Neural cell (in vitro differentiated cells): ENCODE measurements around the gene SPRR2D. TPM values are rescaled to one million over a fixed set of nuclear protein-coding genes. Genes with fewer than 3 reads are reported as not detected.
"Not testable (repeated sequence)": the region's sequence is repeated elsewhere in the genome, so short reads cannot be mapped to it uniquely, and the experiment has no call there.

Experiments
- H2AFZ ChIP-seq: fragments of 200-600, 300-800 bp; sonication (generic), shearing (Covaris generic); 2 replicates; pipeline ENCODE4 v1.6.0; 2014; ENCODE audit warnings: low read depth, mild to moderate bottlenecking, antibody characterized with exemption, low read length, moderate library complexity
- H3F3A ChIP-seq: fragments of 200-600 bp; shearing (Covaris generic); 2 replicates; pipeline ENCODE4 v1.6.1; 2016; ENCODE audit warnings: mild to moderate bottlenecking, moderate library complexity, mixed read lengths, antibody characterized with exemption, low read length; ENCODE audit not compliant: insufficient read depth, poor library complexity, severe bottlenecking
- H3K27ac ChIP-seq: fragments of 200-600, 300-800 bp; sonication (generic), shearing (Covaris generic); 2 replicates; pipeline ENCODE4 v1.5.1; 2014; ENCODE audit warnings: mild to moderate bottlenecking, low read length, moderate library complexity
- H3K27me3 ChIP-seq: fragments of 300-800, 200-600 bp; sonication (generic), shearing (Covaris generic); 2 replicates; pipeline ENCODE4 v1.6.0; 2014; ENCODE audit warnings: mild to moderate bottlenecking, low read depth, low read length, moderate library complexity; ENCODE audit not compliant: insufficient read depth
- H3K36me3 ChIP-seq: fragments of 300-800, 200-600 bp; sonication (generic), shearing (Covaris generic); 2 replicates; pipeline ENCODE4 v1.5.1; 2014; ENCODE audit warnings: mild to moderate bottlenecking, antibody characterized with exemption, low read length, moderate library complexity; ENCODE audit not compliant: insufficient read depth
- H3K4me2 ChIP-seq: fragments of 300-800, 200-600 bp; sonication (generic), shearing (Covaris generic); 2 replicates; pipeline ENCODE4 v1.6.0; 2014; ENCODE audit warnings: mild to moderate bottlenecking, low read length
- H3K4me3 ChIP-seq: fragments of 300-800, 200-600 bp; sonication (generic), shearing (Covaris generic); 2 replicates; pipeline ENCODE4 v1.5.1; 2014; ENCODE audit warnings: mild to moderate bottlenecking, low read length, moderate library complexity
- H3K79me2 ChIP-seq: fragments of 200-600 bp; shearing (Covaris generic); replicated peaks from 2 replicates; pipeline ENCODE4 v1.6.0; 2014; ENCODE audit warnings: mild to moderate bottlenecking, low read length, moderate library complexity; ENCODE audit not compliant: insufficient read depth
- H3K9ac ChIP-seq: fragments of 300-800, 200-600 bp; sonication (generic), shearing (Covaris generic); 2 replicates; pipeline ENCODE4 v1.6.1; 2016; ENCODE audit warnings: mild to moderate bottlenecking, low read length, mixed read lengths
- H3K9me2 ChIP-seq: fragments of 200-600 bp; shearing (Covaris generic); 2 replicates; pipeline ENCODE4 v1.6.1; 2016; ENCODE audit warnings: mild to moderate bottlenecking, low read length, mixed read lengths; ENCODE audit not compliant: insufficient read depth
- H3K9me3 ChIP-seq: fragments of 200-600, 300-800 bp; sonication (generic), shearing (Covaris generic); 2 replicates; pipeline ENCODE4 v1.6.1; 2016; ENCODE audit warnings: mild to moderate bottlenecking, mixed run types, low read length, moderate library complexity, mixed read lengths
- H4K20me1 ChIP-seq: fragments of 200-600 bp; shearing (Covaris generic); 2 replicates; pipeline ENCODE4 v1.6.1; 2016; ENCODE audit warnings: mild to moderate bottlenecking, mixed run types; ENCODE audit not compliant: insufficient read depth
- EP300 ChIP-seq: fragments of 450-650 bp; conservative IDR thresholded peaks from 2 replicates; pipeline ENCODE4 v1.6.1; 2014; ENCODE audit warnings: antibody characterized with exemption, mild to moderate bottlenecking, moderate library complexity; ENCODE audit not compliant: poor library complexity, severe bottlenecking
- EZH2 ChIP-seq: fragments of 200-600, 300-800 bp; shearing (Covaris generic), sonication (generic); IDR thresholded peaks from 2 replicates; pipeline ENCODE4 v1.6.1; 2014; ENCODE audit warnings: antibody characterized with exemption, low read length, borderline replicate concordance, mild to moderate bottlenecking; ENCODE audit not compliant: insufficient read depth, poor library complexity, severe bottlenecking
- MXI1 ChIP-seq: fragments of 450-650 bp; conservative IDR thresholded peaks from 2 replicates; pipeline ENCODE4 v1.6.1; 2014; ENCODE audit warnings: antibody characterized with exemption, mild to moderate bottlenecking; ENCODE audit not compliant: poor library complexity, severe bottlenecking
- POLR2AphosphoS5 ChIP-seq: IDR thresholded peaks from 2 replicates; pipeline ENCODE4 v1.6.1; 2012
- RAD21 ChIP-seq: fragments of 450-650 bp; conservative IDR thresholded peaks from 2 replicates; pipeline ENCODE4 v1.6.1; 2014; ENCODE audit warnings: antibody characterized with exemption, mild to moderate bottlenecking, moderate library complexity
- SMC3 ChIP-seq: fragments of 450-650 bp; conservative IDR thresholded peaks from 2 replicates; pipeline ENCODE4 v1.6.1; 2014; ENCODE audit warnings: antibody characterized with exemption, mild to moderate bottlenecking, moderate library complexity; ENCODE audit not compliant: poor library complexity
- TAF1 ChIP-seq: IDR thresholded peaks from 2 replicates; pipeline ENCODE4 v1.6.1; 2012; ENCODE audit warnings: low read depth
- polyA plus RNA-seq: library from polyadenylated mRNA; depleted of rRNA; stranded (reverse); fragments of >200 nt; gene quantifications from 2 replicates; pipeline ENCODE4 v1.2.3, GENCODE V29; 2014
- TF ChIP-seq, protein P1 (sequence below): IDR thresholded peaks from 2 replicates; pipeline ENCODE4 v1.6.1; 2012; ENCODE audit warnings: borderline replicate concordance
- TF ChIP-seq, protein P2 (sequence below): fragments of 450-650 bp; IDR thresholded peaks from 2 replicates; pipeline ENCODE4 v1.5.1; 2014; ENCODE audit warnings: antibody characterized with exemption, mild to moderate bottlenecking, moderate library complexity; ENCODE audit not compliant: poor library complexity, severe bottlenecking

Gene SPRR2D
- polyA plus RNA-seq, 1 donor from 2014 or later: not detected

- not testable (repeated sequence) for H3K27me3 ChIP-seq, H3K27ac ChIP-seq, H4K20me1 ChIP-seq, H3K9me3 ChIP-seq, H3K79me2 ChIP-seq, H2AFZ ChIP-seq, H3K9me2 ChIP-seq, H3K9ac ChIP-seq, H3K36me3 ChIP-seq, H3K4me3 ChIP-seq, H3F3A ChIP-seq, H3K4me2 ChIP-seq
These were observed 19.1 kb downstream of the SPRR2D start for GRCh38 chr1:153021829-153022228.

GRCh38 chr1:153011235-153011758 lies 29.6 kb downstream of the SPRR2D start:
- H3K4me3 ChIP-seq, H2AFZ ChIP-seq, H3K27me3 ChIP-seq, H4K20me1 ChIP-seq, H3K36me3 ChIP-seq, H3K9ac ChIP-seq, H3K79me2 ChIP-seq, H3K4me2 ChIP-seq, H3K9me3 ChIP-seq, H3F3A ChIP-seq, H3K9me2 ChIP-seq, H3K27ac ChIP-seq: not testable (repeated sequence)

DNA sequence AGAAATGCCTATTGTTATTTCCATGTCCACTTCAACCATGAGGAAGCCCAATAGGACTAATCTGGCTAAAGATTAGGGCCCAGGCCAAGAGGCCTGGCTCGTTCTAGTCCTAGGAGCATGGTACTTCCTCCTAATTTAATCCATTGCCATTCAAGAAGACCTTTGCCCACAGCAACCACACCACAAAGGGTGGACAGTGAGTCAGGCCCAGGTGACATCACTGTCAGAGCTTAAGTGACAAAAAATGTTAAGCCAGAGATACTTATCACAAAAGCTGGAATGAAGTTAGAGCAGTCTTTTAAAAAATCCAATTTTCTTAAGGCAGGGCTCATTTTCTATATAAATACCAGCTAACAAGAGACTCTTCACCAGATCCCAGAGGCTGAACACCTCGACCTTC lies 39.5 kb downstream of the SPRR2D start, which contains the start of gene SPRR3:
Gene SPRR3, plus strand, starts transcription at position 368 of the 400 bp plus-strand sequence. CDS start 1,272 bp downstream, outside the sequence.
- no peaks in the 10 kb centered on the region for H3K36me3 ChIP-seq
- H2AFZ ChIP-seq: no peak within 1 kb of the TSS
- H3K4me3 ChIP-seq: no peak within 1 kb of the TSS
- TF ChIP-seq, protein P1, sequence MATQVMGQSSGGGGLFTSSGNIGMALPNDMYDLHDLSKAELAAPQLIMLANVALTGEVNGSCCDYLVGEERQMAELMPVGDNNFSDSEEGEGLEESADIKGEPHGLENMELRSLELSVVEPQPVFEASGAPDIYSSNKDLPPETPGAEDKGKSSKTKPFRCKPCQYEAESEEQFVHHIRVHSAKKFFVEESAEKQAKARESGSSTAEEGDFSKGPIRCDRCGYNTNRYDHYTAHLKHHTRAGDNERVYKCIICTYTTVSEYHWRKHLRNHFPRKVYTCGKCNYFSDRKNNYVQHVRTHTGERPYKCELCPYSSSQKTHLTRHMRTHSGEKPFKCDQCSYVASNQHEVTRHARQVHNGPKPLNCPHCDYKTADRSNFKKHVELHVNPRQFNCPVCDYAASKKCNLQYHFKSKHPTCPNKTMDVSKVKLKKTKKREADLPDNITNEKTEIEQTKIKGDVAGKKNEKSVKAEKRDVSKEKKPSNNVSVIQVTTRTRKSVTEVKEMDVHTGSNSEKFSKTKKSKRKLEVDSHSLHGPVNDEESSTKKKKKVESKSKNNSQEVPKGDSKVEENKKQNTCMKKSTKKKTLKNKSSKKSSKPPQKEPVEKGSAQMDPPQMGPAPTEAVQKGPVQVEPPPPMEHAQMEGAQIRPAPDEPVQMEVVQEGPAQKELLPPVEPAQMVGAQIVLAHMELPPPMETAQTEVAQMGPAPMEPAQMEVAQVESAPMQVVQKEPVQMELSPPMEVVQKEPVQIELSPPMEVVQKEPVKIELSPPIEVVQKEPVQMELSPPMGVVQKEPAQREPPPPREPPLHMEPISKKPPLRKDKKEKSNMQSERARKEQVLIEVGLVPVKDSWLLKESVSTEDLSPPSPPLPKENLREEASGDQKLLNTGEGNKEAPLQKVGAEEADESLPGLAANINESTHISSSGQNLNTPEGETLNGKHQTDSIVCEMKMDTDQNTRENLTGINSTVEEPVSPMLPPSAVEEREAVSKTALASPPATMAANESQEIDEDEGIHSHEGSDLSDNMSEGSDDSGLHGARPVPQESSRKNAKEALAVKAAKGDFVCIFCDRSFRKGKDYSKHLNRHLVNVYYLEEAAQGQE: no peak
- TF ChIP-seq EZH2 (no peak), RAD21 (no peak), EP300 (no peak), TAF1 (no peak), SMC3 (no peak), MXI1 (no peak), POLR2AphosphoS5 (no peak)
- TF ChIP-seq, protein P2, sequence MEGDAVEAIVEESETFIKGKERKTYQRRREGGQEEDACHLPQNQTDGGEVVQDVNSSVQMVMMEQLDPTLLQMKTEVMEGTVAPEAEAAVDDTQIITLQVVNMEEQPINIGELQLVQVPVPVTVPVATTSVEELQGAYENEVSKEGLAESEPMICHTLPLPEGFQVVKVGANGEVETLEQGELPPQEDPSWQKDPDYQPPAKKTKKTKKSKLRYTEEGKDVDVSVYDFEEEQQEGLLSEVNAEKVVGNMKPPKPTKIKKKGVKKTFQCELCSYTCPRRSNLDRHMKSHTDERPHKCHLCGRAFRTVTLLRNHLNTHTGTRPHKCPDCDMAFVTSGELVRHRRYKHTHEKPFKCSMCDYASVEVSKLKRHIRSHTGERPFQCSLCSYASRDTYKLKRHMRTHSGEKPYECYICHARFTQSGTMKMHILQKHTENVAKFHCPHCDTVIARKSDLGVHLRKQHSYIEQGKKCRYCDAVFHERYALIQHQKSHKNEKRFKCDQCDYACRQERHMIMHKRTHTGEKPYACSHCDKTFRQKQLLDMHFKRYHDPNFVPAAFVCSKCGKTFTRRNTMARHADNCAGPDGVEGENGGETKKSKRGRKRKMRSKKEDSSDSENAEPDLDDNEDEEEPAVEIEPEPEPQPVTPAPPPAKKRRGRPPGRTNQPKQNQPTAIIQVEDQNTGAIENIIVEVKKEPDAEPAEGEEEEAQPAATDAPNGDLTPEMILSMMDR: no peak
- no peak within 1 kb of the TSS for H3K4me2 ChIP-seq
- no peaks in the 10 kb centered on the region for H3F3A ChIP-seq
- H3K9me2 ChIP-seq: no peaks in the 10 kb centered on the region
- no peaks in the 10 kb centered on the region for H3K79me2 ChIP-seq
- H3K27ac ChIP-seq: no peak within 1 kb of the TSS
- H4K20me1 ChIP-seq: no peaks in the 10 kb centered on the region
- H3K27me3 ChIP-seq: no peaks in the 10 kb centered on the region
- H3K9me3 ChIP-seq: no peaks in the 10 kb centered on the region
- no peak within 1 kb of the TSS for H3K9ac ChIP-seq
